NAMALWA (cell line): ENCODE results near the gene DDX39B.
A peak's percentile ranks its signal among the peaks of the same experiment; 100 is the strongest.

Experiments
- DNase-seq: peaks from one replicate; pipeline ENCODE4 v3.0.0-alpha.2; 2015; ENCODE audit warnings: low spot score

Gene DDX39B

GRCh38 chr6:31547727-31548543 is 6.1 kb upstream of the DDX39B start:
- peak; percentile 8 for DNase-seq

- DNase-seq = peak; percentile 97
Observed at GRCh38 chr6:31546958-31547726, 5.3 kb upstream of the DDX39B start, which contains the start of gene NFKBIL1. Gene NFKBIL1, plus strand, starts transcription at chr6:31547608. Its CDS starts 87 bp downstream, at chr6:31547695.

- peak; percentile 94 for DNase-seq
Observed at GRCh38 chr6:31546339-31546957, 4.6 kb upstream of the DDX39B start, which contains the start of gene ATP6V1G2. Gene ATP6V1G2, minus strand, starts transcription at chr6:31546608. Its CDS starts 49 bp downstream, at chr6:31546559.

- DNase-seq = no peak
Observed at GRCh38 chr6:31545291-31545690, 3.5 kb upstream of the DDX39B start.

- DNase-seq = no peak
Observed at GRCh38 chr6:31544676-31545075, 2.9 kb upstream of the DDX39B start.

- no peak for DNase-seq
Observed at GRCh38 chr6:31543639-31544038, 1.8 kb upstream of the DDX39B start.

- DNase-seq = peak; percentile 77
Observed at GRCh38 chr6:31541059-31541657, 645 bp downstream of the DDX39B start.

GRCh38 chr6:31540640-31541039 is 1.2 kb downstream of the DDX39B start:
- no peak for DNase-seq

- DNase-seq = no peak
Observed at GRCh38 chr6:31538805-31539400, 2.9 kb downstream of the DDX39B start.

GRCh38 chr6:31535538-31536324 is 6.1 kb downstream of the DDX39B start:
- DNase-seq = no peak

- DNase-seq = no peak
Observed at GRCh38 chr6:31534521-31535040, 7.2 kb downstream of the DDX39B start.

- no peak for DNase-seq
Observed at GRCh38 chr6:31534011-31534410, 7.8 kb downstream of the DDX39B start.

- DNase-seq = no peak
Observed at GRCh38 chr6:31533455-31533841, 8.4 kb downstream of the DDX39B start.

- DNase-seq = no peak
Observed at GRCh38 chr6:31532644-31533454, 9.0 kb downstream of the DDX39B start.

- DNase-seq = peak; percentile 16
Observed at GRCh38 chr6:31531771-31532643, 9.8 kb downstream of the DDX39B start.

- peak; percentile 6 for DNase-seq
Observed at GRCh38 chr6:31531162-31531561, 10.6 kb downstream of the DDX39B start.

GRCh38 chr6:31530659-31531058 is 11.1 kb downstream of the DDX39B start:
- DNase-seq = peak; percentile 15

- DNase-seq = peak; percentile 5
Observed at GRCh38 chr6:31529329-31530150, 12.3 kb downstream of the DDX39B start.
